Liver (tissue), 9 donors: ENCODE measurements around the gene FAM161A. TPM values are rescaled to one million over a fixed set of nuclear protein-coding genes. Genes with fewer than 3 reads are reported as not detected.
"Not testable (repeated sequence)": the region's sequence is repeated elsewhere in the genome, so short reads cannot be mapped to it uniquely, and the experiment has no call there.

Source experiments
- DNase-seq: peaks from one replicate; pipeline ENCODE4 v3.0.0-alpha.2; 2017; ENCODE audit warnings: low spot score
- H3K27ac ChIP-seq, 2 donors: one replicate each; pipeline ENCODE4 v1.7.0; 2013; ENCODE audit warnings: inconsistent platforms in 2 of 2, low read length in 2 of 2, control low read depth in 1 of 2, low read depth in 1 of 2, mild to moderate bottlenecking in 1 of 2
- H3K27me3 ChIP-seq, 4 donors: one replicate each; pipeline versions ENCODE4 v1.6.1 to v1.7.0; 2013; ENCODE audit warnings: low read length in 3 of 4, inconsistent platforms in 1 of 4, mild to moderate bottlenecking in 1 of 4, moderate library complexity in 1 of 4; ENCODE audit not compliant: control insufficient read depth in 4 of 4, insufficient read depth in 4 of 4
- H3K36me3 ChIP-seq, 4 donors: one replicate each; pipeline versions ENCODE4 v1.6.1 to v1.7.0; 2013; ENCODE audit warnings: low read length in 3 of 4, mild to moderate bottlenecking in 3 of 4, low read depth in 1 of 4, moderate library complexity in 1 of 4; ENCODE audit not compliant: control insufficient read depth in 4 of 4, insufficient read depth in 3 of 4
- H3K4me1 ChIP-seq, 4 donors: one replicate each; pipeline versions ENCODE4 v1.6.1 to v1.7.0; 2013; ENCODE audit warnings: low read length in 3 of 4, mild to moderate bottlenecking in 3 of 4, moderate library complexity in 1 of 4; ENCODE audit not compliant: control insufficient read depth in 4 of 4, insufficient read depth in 4 of 4
- H3K4me3 ChIP-seq, 3 donors: one replicate each; pipeline versions ENCODE4 v1.6.1 to v1.7.0; 2013; ENCODE audit warnings: low read length in 3 of 3, control low read depth in 1 of 3, low read depth in 1 of 3, mild to moderate bottlenecking in 1 of 3
- H3K9ac ChIP-seq, 2 donors: one replicate each; pipeline ENCODE4 v1.7.0; 2013; ENCODE audit warnings: low read length in 2 of 2, mild to moderate bottlenecking in 2 of 2, moderate library complexity in 2 of 2, control low read depth in 1 of 2, low read depth in 1 of 2
- H3K9me3 ChIP-seq, 4 donors: one replicate each; pipeline versions ENCODE4 v1.6.1 to v1.7.0; 2013; ENCODE audit warnings: low read length in 3 of 4; ENCODE audit not compliant: control insufficient read depth in 4 of 4
- EGR1 ChIP-seq, 2 donors: IDR thresholded peaks; 2 replicates each; pipeline ENCODE4 v1.6.1; 2016 to 2018; ENCODE audit warnings: antibody characterized with exemption in 2 of 2, low read depth in 2 of 2
- FOXA1 ChIP-seq: IDR thresholded peaks from 2 replicates; pipeline ENCODE4 v1.6.1; 2016; ENCODE audit warnings: antibody characterized with exemption
- FOXA2 ChIP-seq: IDR thresholded peaks from 2 replicates; pipeline ENCODE4 v1.6.1; 2016; ENCODE audit warnings: antibody characterized with exemption
- GABPA ChIP-seq, 2 donors: IDR thresholded peaks in 1 of 2; conservative IDR thresholded peaks in 1 of 2; 2 replicates each; pipeline ENCODE4 v1.6.1; 2016; ENCODE audit warnings: antibody characterized with exemption in 2 of 2, mild to moderate bottlenecking in 1 of 2, moderate library complexity in 1 of 2
- JUND ChIP-seq, 2 donors: IDR thresholded peaks; 2 replicates each; pipeline ENCODE4 v1.6.1; 2016; ENCODE audit warnings: antibody characterized with exemption in 2 of 2
- NR2F2 ChIP-seq: IDR thresholded peaks from 2 replicates; pipeline ENCODE4 v1.6.1; 2016; ENCODE audit warnings: antibody characterized with exemption
- RAD21 ChIP-seq, 2 donors: IDR thresholded peaks; 2 replicates each; pipeline ENCODE4 v1.6.1; 2016; ENCODE audit warnings: antibody characterized with exemption in 2 of 2, mild to moderate bottlenecking in 2 of 2
- RXRA ChIP-seq, 2 donors: IDR thresholded peaks; 2 replicates each; pipeline ENCODE4 v1.6.1; 2017 to 2018; ENCODE audit warnings: antibody characterized with exemption in 2 of 2, mild to moderate bottlenecking in 1 of 2
- SP1 ChIP-seq: IDR thresholded peaks from 2 replicates; pipeline ENCODE4 v1.6.1; 2018; ENCODE audit warnings: antibody characterized with exemption, mild to moderate bottlenecking
- TAF1 ChIP-seq: conservative IDR thresholded peaks from 2 replicates; pipeline ENCODE4 v1.6.1; 2016; ENCODE audit warnings: antibody characterized with exemption, mild to moderate bottlenecking
- YY1 ChIP-seq: IDR thresholded peaks from 2 replicates; pipeline ENCODE4 v1.6.1; 2016; ENCODE audit warnings: antibody characterized with exemption, mild to moderate bottlenecking
- WGBS: extraction: QIAGEN DNeasy Blood & Tissue Kit; methylation state at CpG from one replicate; pipeline ENCODE4 v1.1.7; 2013; 5-methylcytosine and 5-hydroxymethylcytosine counted together
- polyA plus RNA-seq, 2 donors: library from polyadenylated mRNA; stranded (reverse) in 1 of 2; unstranded in 1 of 2; fragments of 200-250 nt in 1 of 2; fragments of >200 nt in 1 of 2; fragmentation: Nextera tagmentation in 1 of 2; extraction: Ambion mirVana in 1 of 2; gene quantifications; one replicate each; pipeline versions ENCODE4 v1.2.1 to v1.2.3, GENCODE V29; 2013 to 2015
- total RNA-seq, 2 donors: library from RNA; depleted of rRNA; stranded (reverse); fragments of >200 nt; gene quantifications; one replicate each; pipeline ENCODE4 v1.2.3, GENCODE V29; 2014
- TF ChIP-seq, protein P1 (sequence below): IDR thresholded peaks from 2 replicates; pipeline ENCODE4 v1.6.1; 2016; ENCODE audit warnings: antibody characterized with exemption
- TF ChIP-seq, protein P2 (sequence below): IDR thresholded peaks from 2 replicates; pipeline ENCODE4 v1.6.1; 2016; ENCODE audit warnings: antibody characterized with exemption
- TF ChIP-seq, protein P3 (sequence below): IDR thresholded peaks from 2 replicates; pipeline ENCODE4 v1.6.1; 2016; ENCODE audit warnings: antibody characterized with exemption, mild to moderate bottlenecking
- donor health status: healthy.
- donor health status: healthy.
- donor health status: healthy.
- donor health status: healthy.
- donor health status: healthy.

FAM161A gene
- total and polyA plus RNA-seq, 4 donors: 0.54 to 1.2 (median 0.78) TPM

DNA sequence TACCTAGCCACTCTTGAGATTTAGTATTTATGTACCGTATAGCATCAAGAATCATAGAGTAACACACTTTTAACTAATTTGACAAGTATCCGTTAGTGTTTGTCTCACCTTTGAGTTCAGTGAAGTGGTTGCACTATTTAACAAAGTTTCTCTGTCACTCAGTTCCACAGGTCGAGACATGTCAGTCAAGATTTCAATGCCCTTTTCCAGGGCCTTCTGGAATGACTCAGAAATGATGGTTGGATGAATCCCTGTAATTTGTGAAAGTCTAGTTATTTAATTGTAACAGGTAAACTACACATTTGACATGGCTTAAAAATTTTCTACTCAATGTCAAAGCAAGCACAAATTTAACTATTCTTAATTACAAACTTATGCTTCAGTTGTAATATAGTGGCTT lies 24.9 kb upstream of the FAM161A start:
- H3K9ac ChIP-seq: no peak overlapping the region
- no peak overlapping the region for H3K4me3 ChIP-seq
- H3K27me3 ChIP-seq: no peaks in the 10 kb centered on the region
- DNase-seq: no peak
- H3K9me3 ChIP-seq: no peaks in the 10 kb centered on the region
- peaks cover 14 to 87% (median 71%) of the 10 kb centered on the region in 4 donors for H3K36me3 ChIP-seq
- no peak for TF ChIP-seq RXRA (IDR thresholded peaks at IDR 0.05)
- no peak for TF ChIP-seq EGR1 (IDR thresholded peaks at IDR 0.05; ENCODE audit: low read depth in 2 of 2)
- TF ChIP-seq NR2F2: no peak
- TF ChIP-seq SP1: no peak
- TF ChIP-seq, protein P1, sequence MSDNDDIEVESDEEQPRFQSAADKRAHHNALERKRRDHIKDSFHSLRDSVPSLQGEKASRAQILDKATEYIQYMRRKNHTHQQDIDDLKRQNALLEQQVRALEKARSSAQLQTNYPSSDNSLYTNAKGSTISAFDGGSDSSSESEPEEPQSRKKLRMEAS: no peak
- TF ChIP-seq, protein P2, sequence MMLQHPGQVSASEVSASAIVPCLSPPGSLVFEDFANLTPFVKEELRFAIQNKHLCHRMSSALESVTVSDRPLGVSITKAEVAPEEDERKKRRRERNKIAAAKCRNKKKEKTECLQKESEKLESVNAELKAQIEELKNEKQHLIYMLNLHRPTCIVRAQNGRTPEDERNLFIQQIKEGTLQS: no peak
- no peak for TF ChIP-seq GABPA (IDR thresholded peaks at IDR 0.05 in 1 of 2, conservative IDR thresholded peaks at IDR 0.05 in 1 of 2)
- no peak for TF ChIP-seq JUND (IDR thresholded peaks at IDR 0.05)
- TF ChIP-seq RAD21 (IDR thresholded peaks at IDR 0.05): no peak
- 97% methylated on average over 3 of the region's 3 CpGs for WGBS
- H3K27ac ChIP-seq: no peak overlapping the region
- no peaks in the 10 kb centered on the region for H3K4me1 ChIP-seq

DNA sequence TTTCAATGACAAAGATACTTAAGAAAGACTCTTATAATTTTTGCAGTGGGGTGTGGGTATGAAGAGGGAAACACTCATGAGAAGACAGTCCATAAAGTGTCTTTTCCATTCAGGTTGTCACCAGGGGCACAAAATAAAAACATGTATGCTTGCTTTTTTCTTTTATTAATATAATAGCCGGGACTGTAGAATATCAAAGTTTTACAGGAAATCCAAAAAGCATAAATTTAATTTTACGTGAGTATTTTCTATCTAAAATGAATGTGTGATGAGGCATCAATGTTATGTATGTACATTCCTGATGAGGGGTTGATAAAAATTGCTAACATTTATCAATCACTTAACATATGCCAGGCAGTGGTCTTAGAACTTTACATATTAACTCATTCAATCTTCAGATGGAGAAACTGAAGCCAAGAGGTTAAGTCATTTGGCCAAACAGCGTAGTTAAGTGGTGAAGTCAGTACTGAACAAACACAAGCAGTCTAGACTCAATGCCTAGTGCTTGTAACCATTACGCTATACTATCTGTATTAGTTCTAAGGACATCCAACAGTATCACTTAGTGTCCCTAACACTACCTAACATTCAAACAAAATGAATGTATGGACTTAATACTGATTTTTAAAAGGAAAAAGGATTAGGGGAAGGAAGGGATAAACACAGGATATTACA lies 23.8 kb upstream of the FAM161A start:
- WGBS: 96% methylated on average over 4 of the region's 4 CpGs
- Histone ChIP-seq H3K27me3 (no peaks in the 10 kb centered on the region), H3K9me3 (no peaks in the 10 kb centered on the region), H3K4me3 (no peak overlapping the region), H3K36me3 (peaks cover 14 to 85% (median 64%) of the 10 kb centered on the region in 4 donors), H3K9ac (no peak overlapping the region), H3K27ac (no peak overlapping the region), H3K4me1 (no peaks in the 10 kb centered on the region)
- no peak for DNase-seq
- TF ChIP-seq FOXA2: no peak
- TF ChIP-seq, protein P3, sequence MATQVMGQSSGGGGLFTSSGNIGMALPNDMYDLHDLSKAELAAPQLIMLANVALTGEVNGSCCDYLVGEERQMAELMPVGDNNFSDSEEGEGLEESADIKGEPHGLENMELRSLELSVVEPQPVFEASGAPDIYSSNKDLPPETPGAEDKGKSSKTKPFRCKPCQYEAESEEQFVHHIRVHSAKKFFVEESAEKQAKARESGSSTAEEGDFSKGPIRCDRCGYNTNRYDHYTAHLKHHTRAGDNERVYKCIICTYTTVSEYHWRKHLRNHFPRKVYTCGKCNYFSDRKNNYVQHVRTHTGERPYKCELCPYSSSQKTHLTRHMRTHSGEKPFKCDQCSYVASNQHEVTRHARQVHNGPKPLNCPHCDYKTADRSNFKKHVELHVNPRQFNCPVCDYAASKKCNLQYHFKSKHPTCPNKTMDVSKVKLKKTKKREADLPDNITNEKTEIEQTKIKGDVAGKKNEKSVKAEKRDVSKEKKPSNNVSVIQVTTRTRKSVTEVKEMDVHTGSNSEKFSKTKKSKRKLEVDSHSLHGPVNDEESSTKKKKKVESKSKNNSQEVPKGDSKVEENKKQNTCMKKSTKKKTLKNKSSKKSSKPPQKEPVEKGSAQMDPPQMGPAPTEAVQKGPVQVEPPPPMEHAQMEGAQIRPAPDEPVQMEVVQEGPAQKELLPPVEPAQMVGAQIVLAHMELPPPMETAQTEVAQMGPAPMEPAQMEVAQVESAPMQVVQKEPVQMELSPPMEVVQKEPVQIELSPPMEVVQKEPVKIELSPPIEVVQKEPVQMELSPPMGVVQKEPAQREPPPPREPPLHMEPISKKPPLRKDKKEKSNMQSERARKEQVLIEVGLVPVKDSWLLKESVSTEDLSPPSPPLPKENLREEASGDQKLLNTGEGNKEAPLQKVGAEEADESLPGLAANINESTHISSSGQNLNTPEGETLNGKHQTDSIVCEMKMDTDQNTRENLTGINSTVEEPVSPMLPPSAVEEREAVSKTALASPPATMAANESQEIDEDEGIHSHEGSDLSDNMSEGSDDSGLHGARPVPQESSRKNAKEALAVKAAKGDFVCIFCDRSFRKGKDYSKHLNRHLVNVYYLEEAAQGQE: no peak
- no peak for TF ChIP-seq FOXA1
- no peak for TF ChIP-seq TAF1
- TF ChIP-seq SP1: no peak
- TF ChIP-seq GABPA (IDR thresholded peaks at IDR 0.05 in 1 of 2, conservative IDR thresholded peaks at IDR 0.05 in 1 of 2): no peak

DNA sequence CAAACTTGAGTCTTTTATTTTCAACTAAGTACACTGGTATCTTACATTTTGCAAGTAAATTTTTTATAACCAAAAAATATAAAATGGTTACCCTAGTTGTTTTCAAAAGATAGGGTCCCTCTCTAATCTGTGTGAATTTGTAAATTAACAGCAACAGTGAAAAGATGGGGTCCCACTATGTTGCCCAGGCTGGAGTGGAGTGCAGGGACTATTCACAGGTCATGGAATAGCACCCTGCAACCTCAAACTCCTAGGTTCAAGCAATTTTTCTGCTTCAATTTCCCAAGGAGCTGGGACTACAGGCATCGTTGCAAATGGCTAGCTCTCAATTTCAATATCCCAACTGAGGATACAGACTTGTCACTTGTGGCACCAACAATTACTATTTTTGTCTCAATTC lies 22.5 kb upstream of the FAM161A start:
- Histone ChIP-seq H3K4me3 (no peak overlapping the region), H3K27ac (no peak overlapping the region), H3K36me3 (peaks cover 17 to 85% (median 65%) of the 10 kb centered on the region in 4 donors), H3K4me1 (no peaks in the 10 kb centered on the region), H3K9me3 (no peaks in the 10 kb centered on the region), H3K27me3 (no peaks in the 10 kb centered on the region), H3K9ac (no peak overlapping the region)
- no peak for TF ChIP-seq YY1
- TF ChIP-seq, protein P3: no peak
- no peak for TF ChIP-seq EGR1 (IDR thresholded peaks at IDR 0.05; ENCODE audit: low read depth in 2 of 2)
- no peak for DNase-seq
- WGBS: 89% methylated on average over 1 of the region's 1 CpG

DNA sequence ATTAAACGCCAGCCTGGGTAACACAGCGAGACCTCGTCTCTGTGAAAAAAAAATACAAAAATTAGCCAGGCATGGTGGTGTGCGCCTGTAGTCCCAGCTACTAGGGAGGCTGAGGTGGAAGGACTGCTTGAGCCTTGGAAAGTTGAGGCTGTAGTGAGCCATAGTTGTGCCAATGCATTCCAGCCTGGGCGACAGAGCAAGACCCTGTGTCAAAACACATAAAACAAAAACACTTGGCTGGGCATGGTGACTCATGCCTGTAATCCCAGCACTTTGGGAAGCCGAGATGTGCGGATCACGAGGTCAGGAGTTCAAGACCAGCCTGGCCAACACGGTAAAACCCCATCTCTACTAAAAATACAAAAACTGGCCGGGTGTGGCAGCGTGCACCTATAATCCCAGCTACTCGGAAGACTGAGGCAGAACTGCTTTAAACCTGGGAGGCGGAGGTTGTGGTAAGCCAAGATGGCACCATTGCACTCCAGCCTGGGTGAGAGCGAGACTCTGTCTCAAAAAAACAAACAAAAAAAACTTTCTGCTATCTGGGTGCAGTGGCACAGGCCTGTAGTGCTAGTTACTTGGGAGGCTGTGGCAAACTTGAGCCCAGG lies 12.7 kb upstream of the FAM161A start:
- H3K27ac ChIP-seq, H3K4me3 ChIP-seq, H3K4me1 ChIP-seq, H3K9ac ChIP-seq, DNase-seq, H3K9me3 ChIP-seq, H3K27me3 ChIP-seq: not testable (repeated sequence)
- H3K36me3 ChIP-seq: peaks cover 9 to 51% (median 29%) of the 10 kb centered on the region in 4 donors
- 98% methylated on average over 14 of the region's 14 CpGs for WGBS
